Gastroesophageal sphincter (tissue), 3 donors: ENCODE results near the gene TXK.

Source experiments
- CTCF ChIP-seq, 4 experiments: fragments of 200-600 bp in 2 of 4; fragments of 450-650 bp in 2 of 4; sonication (generic) in 1 of 4; IDR thresholded peaks; one replicate each; pipeline ENCODE4 v1.5.1; 2017 to 2019; ENCODE audit warnings: antibody characterized with exemption in 4 of 4, mild to moderate bottlenecking in 2 of 4, moderate library complexity in 2 of 4
- EP300 ChIP-seq: sonication (generic); formaldehyde crosslinking; IDR thresholded peaks from one replicate; pipeline ENCODE4 v1.6.1; 2017; ENCODE audit warnings: antibody characterized with exemption, mild to moderate bottlenecking
- POLR2AphosphoS5 ChIP-seq: sonication (generic); formaldehyde crosslinking; IDR thresholded peaks from one replicate; pipeline ENCODE4 v1.6.1; 2017; ENCODE audit warnings: antibody characterized with exemption

GRCh38 chr4:48116582-48116981 is 17.5 kb downstream of the TXK start:
- TF ChIP-seq CTCF (IDR thresholded peaks at IDR 0.05), result no peak
- no peak for TF ChIP-seq POLR2AphosphoS5
- TF ChIP-seq EP300, result no peak
